GM20000 (cell line): ENCODE measurements around the gene AIFM2.
A peak's percentile ranks its signal among the peaks of the same experiment; 100 is the strongest.
"Not testable (repeated sequence)": the region's sequence is repeated elsewhere in the genome, so short reads cannot be mapped to it uniquely, and the experiment has no call there.

Source experiments
- DNase-seq: peaks from one replicate; pipeline ENCODE4 v3.0.0; 2012; ENCODE audit warnings: low spot score
- TF ChIP-seq, protein P1 (sequence below): IDR thresholded peaks from 2 replicates; pipeline ENCODE4 v1.5.1; 2012; ENCODE audit warnings: mild to moderate bottlenecking, control low read depth; ENCODE audit errors: extremely low read depth, missing control alignments

The AIFM2 gene

DNA sequence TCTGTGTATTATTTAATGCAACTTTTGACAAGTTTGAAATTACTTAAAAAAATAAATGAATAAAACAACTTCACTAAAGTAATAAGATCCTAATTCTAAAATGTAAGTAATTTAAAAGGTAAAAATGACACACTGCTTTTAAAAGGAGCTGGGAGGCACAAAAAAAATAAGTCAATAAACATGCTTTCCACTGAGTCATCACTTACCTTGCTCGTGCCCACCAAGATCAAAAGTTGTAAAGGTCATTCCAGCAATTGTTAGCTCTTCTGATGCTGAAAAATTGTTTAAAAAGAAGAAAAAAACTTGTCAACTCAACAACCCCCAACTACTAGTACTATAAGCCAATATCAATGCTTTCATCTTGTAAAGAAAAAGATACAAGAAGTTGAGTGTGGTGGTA, 28.2 kb upstream of the AIFM2 start:
- no peak for DNase-seq
- TF ChIP-seq, protein P1, sequence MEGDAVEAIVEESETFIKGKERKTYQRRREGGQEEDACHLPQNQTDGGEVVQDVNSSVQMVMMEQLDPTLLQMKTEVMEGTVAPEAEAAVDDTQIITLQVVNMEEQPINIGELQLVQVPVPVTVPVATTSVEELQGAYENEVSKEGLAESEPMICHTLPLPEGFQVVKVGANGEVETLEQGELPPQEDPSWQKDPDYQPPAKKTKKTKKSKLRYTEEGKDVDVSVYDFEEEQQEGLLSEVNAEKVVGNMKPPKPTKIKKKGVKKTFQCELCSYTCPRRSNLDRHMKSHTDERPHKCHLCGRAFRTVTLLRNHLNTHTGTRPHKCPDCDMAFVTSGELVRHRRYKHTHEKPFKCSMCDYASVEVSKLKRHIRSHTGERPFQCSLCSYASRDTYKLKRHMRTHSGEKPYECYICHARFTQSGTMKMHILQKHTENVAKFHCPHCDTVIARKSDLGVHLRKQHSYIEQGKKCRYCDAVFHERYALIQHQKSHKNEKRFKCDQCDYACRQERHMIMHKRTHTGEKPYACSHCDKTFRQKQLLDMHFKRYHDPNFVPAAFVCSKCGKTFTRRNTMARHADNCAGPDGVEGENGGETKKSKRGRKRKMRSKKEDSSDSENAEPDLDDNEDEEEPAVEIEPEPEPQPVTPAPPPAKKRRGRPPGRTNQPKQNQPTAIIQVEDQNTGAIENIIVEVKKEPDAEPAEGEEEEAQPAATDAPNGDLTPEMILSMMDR = no peak

DNA sequence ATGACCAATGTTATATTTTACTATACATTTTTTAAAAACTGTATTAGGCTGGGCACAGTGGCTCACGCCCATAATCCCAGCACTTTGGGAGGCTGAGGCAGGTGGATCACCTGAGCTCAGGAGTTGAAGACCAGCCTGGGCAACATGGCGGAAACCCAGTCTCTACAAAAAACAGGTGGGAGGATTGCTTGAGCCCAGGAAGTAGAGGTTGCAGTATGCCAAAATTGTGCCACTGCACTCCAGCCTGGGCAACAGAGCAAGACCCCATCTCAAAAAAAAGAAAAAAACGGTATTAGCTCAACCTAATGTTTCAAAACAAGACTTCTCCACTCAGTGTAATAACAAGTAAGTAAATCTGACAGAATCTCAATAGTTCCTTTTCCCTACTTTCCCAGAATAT, 26.7 kb upstream of the AIFM2 start:
- DNase-seq = not testable (repeated sequence)

DNA sequence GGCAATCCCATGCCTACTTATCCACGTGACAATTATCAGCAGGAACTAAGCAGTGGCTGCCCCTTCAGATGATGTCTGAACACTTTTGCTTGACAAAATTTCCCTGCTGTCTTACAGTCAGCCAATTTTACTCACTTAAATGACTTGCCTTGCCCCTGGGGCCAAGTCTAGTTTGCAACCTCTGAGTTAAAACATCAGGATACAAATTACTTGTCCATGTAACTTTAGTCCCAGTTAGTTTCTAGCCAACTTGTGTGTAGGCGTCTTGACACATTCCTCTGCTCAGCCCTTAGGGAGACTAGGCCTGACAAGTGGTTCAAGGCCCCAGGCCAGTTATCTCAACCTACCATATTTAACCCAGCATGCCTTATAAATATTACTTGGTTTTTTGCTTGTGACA, 25.5 kb upstream of the AIFM2 start:
- TF ChIP-seq, protein P1 = no peak
- DNase-seq = no peak

DNA sequence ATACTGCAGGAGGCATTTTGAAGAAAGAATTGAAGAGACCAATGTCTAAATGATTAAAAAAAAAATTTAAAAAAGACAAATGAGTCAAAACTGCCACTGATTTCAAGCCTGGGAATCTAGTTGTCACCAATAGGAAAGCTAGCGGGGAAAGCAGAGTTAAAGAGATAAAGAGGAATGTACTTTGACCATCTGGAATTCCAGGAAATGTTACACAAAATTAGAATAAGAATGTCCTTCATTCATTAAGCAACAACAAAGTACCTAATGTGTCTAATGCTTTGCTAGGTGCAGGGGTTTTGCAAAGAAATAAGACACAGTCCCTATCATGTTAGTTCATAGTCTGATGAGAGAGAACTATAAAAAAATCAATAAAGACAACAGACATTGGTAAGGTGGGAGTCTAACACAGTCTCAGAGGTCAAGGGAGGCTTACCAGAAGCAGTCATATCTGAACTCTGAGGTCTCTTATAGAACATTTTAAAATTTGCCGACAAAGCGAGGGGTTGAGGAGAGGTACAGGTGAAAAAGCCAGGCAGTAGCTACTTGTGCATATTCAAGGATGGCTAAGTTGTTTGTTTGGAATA, 22.7 kb upstream of the AIFM2 start:
- no peak for DNase-seq
- TF ChIP-seq, protein P1 = no peak

DNA sequence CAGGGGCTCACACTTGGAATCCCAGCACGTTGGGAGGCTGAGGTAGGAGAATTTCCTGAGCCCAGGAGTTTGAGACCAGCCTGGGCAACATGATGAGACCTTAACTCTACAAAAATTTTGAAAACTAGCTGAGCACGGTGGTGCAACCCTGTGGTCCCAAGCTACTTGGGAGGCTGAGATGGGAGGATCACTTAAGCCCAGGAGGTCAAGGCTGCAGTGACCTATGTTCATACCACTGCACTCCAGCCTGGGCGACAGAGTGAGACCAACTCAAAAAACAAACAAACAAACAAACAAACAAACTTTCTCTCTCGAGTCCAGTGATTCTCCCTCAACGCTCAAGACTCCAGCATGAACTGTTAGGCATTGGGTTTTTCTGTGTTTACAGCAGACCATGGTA, 15.9 kb upstream of the AIFM2 start:
- TF ChIP-seq, protein P1 = no peak
- no peak for DNase-seq

DNA sequence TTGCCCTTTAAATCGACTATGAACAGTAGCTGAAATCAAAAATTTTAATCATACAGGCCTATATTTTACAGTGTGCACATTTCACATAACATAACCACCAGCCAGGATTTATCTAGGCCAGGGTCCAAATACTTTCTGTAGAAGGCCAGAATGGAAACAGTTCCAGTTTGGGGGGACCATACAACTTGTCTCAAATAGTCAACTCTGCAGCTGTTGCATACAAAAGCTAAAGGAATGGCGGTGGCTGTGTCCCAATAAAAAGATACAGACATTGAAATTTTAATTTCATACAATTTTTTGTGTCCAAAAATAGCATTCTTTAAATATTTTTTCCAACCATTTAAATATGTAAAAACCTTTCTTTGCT, 14.6 kb upstream of the AIFM2 start:
- TF ChIP-seq, protein P1 = no peak

DNA sequence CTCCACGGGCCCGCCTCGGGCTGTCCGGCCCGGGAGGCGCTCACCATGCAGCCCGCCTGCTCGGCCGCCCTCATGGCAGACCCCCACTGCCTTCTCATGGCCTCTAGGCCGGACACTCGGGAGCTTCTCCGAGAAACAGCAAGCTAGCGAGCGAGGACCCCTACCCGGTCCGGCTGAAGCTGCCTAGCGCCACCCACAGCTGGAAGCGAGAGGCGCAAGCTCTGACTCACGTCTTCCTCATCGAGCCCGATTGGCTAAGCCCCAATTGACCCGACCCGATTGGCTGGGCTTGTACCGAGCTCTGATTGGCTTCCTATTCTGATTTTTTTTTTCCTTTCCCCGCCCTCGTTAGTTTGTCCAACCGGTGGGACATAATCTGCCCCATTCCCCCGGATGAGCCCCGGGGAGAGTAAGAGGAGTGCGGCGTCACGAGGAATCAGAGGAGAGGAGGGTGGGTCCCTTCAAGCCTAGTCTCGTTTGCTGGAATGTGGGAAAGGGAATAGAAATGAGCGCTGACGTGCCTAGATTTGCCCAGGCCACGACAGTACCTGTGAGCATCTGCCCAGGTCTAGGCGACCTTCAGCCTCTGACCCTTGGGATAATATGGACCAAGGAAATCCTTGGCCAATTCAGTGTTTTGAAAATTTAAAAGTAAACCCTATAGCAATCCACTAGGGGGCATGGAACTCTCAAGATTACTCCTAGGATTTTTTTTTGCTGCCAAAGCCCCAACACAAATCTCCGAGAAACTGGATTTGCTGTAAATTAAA, 14.0 kb upstream of the AIFM2 start, which contains the start of gene TYSND1:
Gene TYSND1 (minus strand): TSS at position 212 of the 770 bp plus-strand sequence. CDS start 114 bp downstream, at position 98.
- peak; percentile 98 for DNase-seq
- TF ChIP-seq, protein P1 = peak; percentile 81

More for the DNA sequence above, 14.6 kb upstream of the AIFM2 start:
- DNase-seq = no peak
